Stimulated activated CD4-positive, alpha-beta T cell treated with anti-CD3 and anti-CD28 coated beads, Interleukin-12 subunit alpha, Interleukin-12 subunit beta, amount 100 ng/mL, for 24 hours (primary cell): ENCODE results near the gene MRPS7.
A peak's percentile ranks its signal among the peaks of the same experiment; 100 is the strongest.
"Not testable (repeated sequence)": the region's sequence is repeated elsewhere in the genome, so short reads cannot be mapped to it uniquely, and the experiment has no call there.

Source experiments
- DNase-seq, 2 experiments: peaks; one replicate each; pipeline ENCODE4 v3.0.0-alpha.2; 2020; ENCODE audit warnings: low read depth in 2 of 2

MRPS7 gene

GRCh38 chr17:75244133-75244866 is 17.4 kb upstream of the MRPS7 start:
- no peak for DNase-seq

GRCh38 chr17:75245011-75245410 is 16.7 kb upstream of the MRPS7 start:
- no peak for DNase-seq

DNA sequence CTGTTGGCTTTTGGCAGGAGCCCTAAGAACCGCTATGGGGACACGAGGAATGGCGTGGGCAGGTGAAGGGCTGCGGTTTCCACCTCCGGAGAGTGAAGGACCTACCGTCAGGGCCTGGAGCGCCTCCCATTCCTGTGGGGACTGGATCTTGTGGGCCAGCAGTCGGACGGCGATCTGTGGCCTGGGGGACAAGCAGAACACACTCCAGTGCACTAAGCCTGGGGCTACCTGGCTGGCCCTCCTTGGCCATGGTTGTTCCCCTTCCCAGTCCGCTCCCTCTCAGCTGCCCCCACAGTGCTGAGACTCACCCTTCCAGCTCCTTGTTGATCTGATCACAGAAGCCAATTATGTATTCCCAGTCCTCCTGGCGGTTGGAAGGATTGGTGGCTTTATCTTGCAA is 15.3 kb upstream of the MRPS7 start:
- no peak for DNase-seq

- no peak for DNase-seq
Observed at GRCh38 chr17:75249564-75249963, 12.1 kb upstream of the MRPS7 start.

GRCh38 chr17:75250009-75250471 is 11.6 kb upstream of the MRPS7 start:
- peak; percentile 72 to 84 for DNase-seq

DNA sequence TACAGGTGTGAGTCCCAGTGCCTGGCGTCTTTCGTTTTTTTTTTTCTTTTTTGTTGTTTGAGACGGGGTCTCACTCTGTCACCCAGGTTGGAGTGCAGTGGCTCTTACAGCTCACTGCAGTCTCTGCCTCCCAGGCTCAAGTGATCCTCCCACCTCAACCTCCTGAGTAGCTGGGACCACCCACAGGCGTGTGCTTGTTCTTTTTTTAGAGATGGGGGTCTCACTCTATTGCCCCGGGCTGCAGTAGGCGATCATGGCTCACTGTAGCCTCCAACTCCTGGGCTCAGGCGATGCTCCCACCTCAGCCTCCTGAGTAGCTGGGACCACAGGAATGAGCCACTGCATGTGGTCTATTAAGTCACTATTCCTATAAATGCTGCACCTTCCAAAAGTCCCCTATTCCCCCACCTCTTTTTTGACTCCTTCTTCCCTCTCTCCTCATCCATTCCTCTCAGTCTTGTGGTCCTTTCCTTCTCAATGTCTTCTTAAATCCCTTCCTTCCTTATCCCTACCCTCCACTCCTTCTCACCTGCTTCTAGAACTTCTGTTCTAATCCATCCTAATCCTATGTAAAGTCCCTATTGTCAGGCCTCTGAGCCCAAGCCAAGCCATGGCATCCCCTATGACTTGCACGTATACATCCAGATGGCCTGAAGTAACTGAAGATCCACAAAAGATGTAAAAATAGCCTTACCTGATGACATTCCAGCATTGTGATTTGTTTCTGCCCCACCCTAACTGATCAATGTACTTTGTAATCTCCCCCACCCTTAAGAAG is 9.5 kb upstream of the MRPS7 start:
- DNase-seq = no peak

GRCh38 chr17:75255954-75256698 is 5.6 kb upstream of the MRPS7 start:
- DNase-seq = not testable (repeated sequence)

DNA sequence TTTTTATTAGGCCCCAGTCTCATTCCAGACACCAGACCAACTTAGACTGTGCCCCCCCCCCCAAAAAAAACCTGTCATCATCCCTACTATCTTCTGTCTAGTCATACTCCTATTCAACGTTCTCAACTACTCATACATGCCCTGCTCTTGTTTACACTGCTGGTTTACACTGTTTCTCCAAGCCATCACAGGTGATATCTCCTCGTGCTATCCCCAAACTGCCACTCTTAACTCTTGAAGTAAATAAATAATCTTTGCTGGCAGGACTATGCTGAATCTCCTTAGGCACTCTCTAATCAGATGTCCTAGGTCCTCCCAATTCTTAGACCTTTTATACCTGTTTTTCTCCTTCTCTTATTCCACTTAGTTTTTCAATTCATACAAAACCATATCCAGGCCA is 4.5 kb upstream of the MRPS7 start:
- DNase-seq = not testable (repeated sequence)

GRCh38 chr17:75260641-75261335 is 891 bp upstream of the MRPS7 start:
- DNase-seq = peak in 1 of 2 experiments; percentile 45

GRCh38 chr17:75262112-75262606 is 480 bp downstream of the MRPS7 start:
- DNase-seq = no peak

GRCh38 chr17:75263055-75263454 is 1.4 kb downstream of the MRPS7 start:
- DNase-seq = no peak

DNA sequence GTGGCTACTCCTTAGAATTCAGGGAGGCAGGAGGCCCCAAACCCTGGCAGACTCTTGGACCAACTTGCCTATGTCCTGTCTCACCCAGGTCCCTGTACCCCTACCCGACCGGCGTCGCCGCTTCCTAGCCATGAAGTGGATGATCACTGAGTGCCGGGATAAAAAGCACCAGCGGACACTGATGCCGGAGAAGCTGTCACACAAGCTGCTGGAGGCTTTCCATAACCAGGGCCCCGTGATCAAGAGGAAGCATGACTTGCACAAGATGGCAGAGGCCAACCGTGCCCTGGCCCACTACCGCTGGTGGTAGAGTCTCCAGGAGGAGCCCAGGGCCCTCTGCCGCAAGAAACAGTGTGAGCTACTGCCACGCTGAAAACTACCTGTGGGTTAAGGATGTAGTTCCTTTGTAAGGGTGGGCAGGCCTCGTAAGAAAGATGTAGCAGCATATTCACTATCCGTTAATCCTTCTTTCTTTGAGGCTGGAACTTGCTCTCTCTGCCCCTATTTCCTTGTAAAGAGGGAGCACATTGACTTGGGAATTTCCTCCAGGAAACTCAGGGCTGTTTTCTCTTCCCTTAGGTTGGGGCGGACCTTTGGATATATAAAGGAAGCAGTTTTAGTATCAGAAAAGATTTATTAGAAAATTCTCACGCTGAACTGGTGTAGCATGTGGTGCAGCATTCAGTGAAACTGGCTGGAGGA is 4.1 kb downstream of the MRPS7 start:
- no peak for DNase-seq

DNA sequence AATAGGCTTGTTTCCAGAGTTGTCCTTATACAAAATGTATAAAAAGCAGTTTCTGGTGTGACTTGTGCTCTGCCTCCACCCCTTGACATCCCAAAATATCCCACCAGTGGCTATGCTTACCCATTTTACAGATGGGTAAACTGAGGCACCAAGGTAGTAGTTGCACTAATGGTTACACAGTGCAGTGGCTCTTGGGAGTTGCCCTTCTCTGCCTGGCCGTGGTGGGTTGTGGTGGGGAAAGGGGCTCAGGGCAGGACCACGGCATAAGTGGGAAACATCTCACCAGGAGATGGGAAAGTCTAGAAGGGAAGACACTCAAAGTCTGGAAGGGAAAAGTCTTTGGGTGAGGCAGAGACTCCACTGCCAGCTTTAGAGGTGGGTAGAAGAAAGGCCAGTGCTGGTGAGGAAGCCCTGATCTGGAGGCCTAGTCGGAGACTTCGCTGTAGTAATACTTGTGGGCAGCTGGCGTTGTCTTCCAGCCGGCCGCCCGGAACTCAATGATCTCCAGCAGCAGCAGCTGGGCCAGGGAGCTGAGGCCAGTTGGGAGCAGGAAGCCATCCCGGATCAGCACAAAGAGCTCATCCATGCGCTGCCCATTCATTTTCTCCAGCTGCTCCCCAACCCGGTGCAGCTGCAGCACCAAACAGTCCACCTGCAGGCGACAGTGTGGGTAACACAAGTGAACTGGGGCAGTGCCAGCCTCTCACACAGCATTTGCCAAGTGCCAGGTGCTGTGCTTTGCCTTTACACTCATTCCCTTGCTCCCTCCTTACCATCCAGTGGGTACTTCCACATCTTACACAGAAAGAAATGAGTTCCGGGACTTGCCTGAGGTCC is 4.9 kb downstream of the MRPS7 start:
- no peak for DNase-seq

- no peak for DNase-seq
Observed at GRCh38 chr17:75267153-75267410, 5.4 kb downstream of the MRPS7 start.

GRCh38 chr17:75267411-75268232 is 5.9 kb downstream of the MRPS7 start:
- no peak for DNase-seq

DNA sequence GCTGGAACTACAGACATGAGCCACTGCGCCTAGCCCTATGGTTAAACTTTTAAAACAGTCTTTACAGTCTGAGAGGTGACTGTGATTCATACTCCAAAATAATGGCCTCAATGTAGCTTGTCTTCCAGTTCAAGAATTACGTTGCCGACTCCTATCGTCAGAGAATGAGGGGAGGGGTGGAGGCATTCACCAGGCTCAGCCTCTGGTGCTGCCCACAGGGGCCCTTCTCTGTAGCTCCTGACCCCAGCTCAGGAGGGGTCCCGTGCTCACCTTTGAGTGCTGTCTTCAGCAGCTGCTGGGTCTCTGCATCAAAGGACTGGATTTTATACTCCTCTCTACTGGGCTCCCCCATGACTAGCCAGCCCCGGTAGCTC is 8.2 kb downstream of the MRPS7 start:
- DNase-seq = no peak

DNA sequence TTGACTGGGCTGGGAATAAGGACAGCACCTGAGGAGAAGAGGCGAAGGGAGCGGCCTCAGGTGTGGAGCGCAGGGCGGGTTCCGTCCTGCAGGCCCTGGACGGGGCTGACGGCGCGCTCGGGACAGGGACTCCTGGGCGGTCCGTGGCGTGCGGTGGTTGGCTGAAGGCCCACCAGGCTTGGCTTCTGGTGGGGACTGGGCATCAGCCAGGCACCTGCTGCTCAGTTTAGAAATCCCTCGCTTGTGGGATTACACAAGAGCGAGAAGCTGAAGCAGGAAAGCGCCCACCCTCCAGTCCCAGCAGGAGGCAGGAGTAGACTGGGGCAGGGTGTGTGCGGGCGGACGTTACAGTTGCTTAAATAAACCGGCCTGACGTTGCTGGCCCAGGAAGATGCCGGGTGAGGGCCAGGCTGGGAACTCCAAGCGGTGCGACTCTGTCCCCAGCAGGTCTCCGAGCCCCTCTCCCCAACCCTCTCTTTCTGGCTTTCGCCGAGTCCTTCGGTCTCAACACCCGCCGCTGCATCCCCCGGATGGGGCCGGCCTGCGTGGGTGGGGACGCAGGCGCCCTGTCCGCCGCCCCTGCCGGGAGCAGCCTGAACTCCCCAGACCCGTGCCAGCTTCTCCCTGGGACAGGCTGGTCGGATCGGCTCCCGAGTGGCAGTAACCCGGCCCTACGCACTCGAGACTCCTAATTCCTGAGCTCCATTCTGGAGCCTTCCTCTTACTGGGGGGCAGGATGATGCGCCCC is 8.7 kb downstream of the MRPS7 start:
- peak; percentile 28 to 63 for DNase-seq

GRCh38 chr17:75270966-75271232 is 9.2 kb downstream of the MRPS7 start, which contains the start of gene MIF4GD:
Gene MIF4GD (minus strand): TSS chr17:75271231. CDS start chr17:75270195, 1,036 bp downstream.
- DNase-seq = no peak
